Gastroesophageal sphincter (tissue), 4 donors: ENCODE data around the gene CRYGN. TPM values are rescaled to one million over a fixed set of nuclear protein-coding genes. Genes with fewer than 3 reads are reported as not detected.
A peak's percentile ranks its signal among the peaks of the same experiment; 100 is the strongest.

Source experiments
- ATAC-seq: fragments of 150-250 bp; one replicate; pipeline ENCODE4 v1.9.1; 2016; ENCODE audit warnings: mild to moderate bottlenecking, moderate library complexity
- H3K27ac ChIP-seq, 4 donors: fragments of 200-600 bp; sonication (generic) in 3 of 4; 1 replicate in 3 of 4; 2 replicates in 1 of 4; pipeline ENCODE4 v1.5.1; 2016 to 2019
- H3K27me3 ChIP-seq: fragments of 200-600 bp; sonication (generic); one replicate; pipeline ENCODE4 v1.5.1; 2019
- H3K36me3 ChIP-seq, 2 donors: fragments of 200-600 bp; sonication (generic); one replicate each; pipeline ENCODE4 v1.5.1; 2019; ENCODE audit warnings: control low read depth in 1 of 2
- H3K4me1 ChIP-seq, 3 donors: fragments of 200-600 bp; sonication (generic); 1 replicate in 2 of 3; 2 replicates in 1 of 3; pipeline ENCODE4 v1.5.1; 2016 to 2019; ENCODE audit warnings: control low read depth in 2 of 3
- H3K4me3 ChIP-seq, 2 donors: fragments of 200-600 bp; sonication (generic); one replicate each; pipeline ENCODE4 v1.5.1; 2019; ENCODE audit warnings: mild to moderate bottlenecking in 1 of 2, moderate library complexity in 1 of 2
- H3K9me3 ChIP-seq, 3 donors: fragments of 200-600 bp; sonication (generic); one replicate each; pipeline ENCODE4 v1.5.1; 2017 to 2019; ENCODE audit warnings: control low read depth in 2 of 3
- EP300 ChIP-seq: sonication (generic); formaldehyde crosslinking; IDR thresholded peaks from one replicate; pipeline ENCODE4 v1.6.1; 2017; ENCODE audit warnings: antibody characterized with exemption, mild to moderate bottlenecking
- POLR2A ChIP-seq, 2 donors: fragments of 450-650 bp; IDR thresholded peaks; one replicate each; pipeline ENCODE4 v1.6.1; 2017; ENCODE audit warnings: antibody characterized with exemption in 2 of 2, mild to moderate bottlenecking in 2 of 2, moderate library complexity in 1 of 2
- POLR2AphosphoS5 ChIP-seq: sonication (generic); formaldehyde crosslinking; IDR thresholded peaks from one replicate; pipeline ENCODE4 v1.6.1; 2017; ENCODE audit warnings: antibody characterized with exemption
- WGBS, 2 donors: methylation state at CpG; one replicate each; pipeline ENCODE4 v1.1.5; 2018; ENCODE audit warnings: low coverage in 1 of 2; 5-methylcytosine and 5-hydroxymethylcytosine counted together
- total RNA-seq, 4 donors: library from RNA; depleted of rRNA; stranded (reverse); fragments of >200 nt; gene quantifications; one replicate each; pipeline ENCODE4 v1.1.0, GENCODE V29; 2016
- TF ChIP-seq, protein P1 (sequence below), 4 experiments: fragments of 200-600 bp in 2 of 4; fragments of 450-650 bp in 2 of 4; sonication (generic) in 1 of 4; IDR thresholded peaks; one replicate each; pipeline ENCODE4 v1.5.1; 2017 to 2019; ENCODE audit warnings: antibody characterized with exemption in 4 of 4, mild to moderate bottlenecking in 2 of 4, moderate library complexity in 2 of 4

The CRYGN gene, protein sequence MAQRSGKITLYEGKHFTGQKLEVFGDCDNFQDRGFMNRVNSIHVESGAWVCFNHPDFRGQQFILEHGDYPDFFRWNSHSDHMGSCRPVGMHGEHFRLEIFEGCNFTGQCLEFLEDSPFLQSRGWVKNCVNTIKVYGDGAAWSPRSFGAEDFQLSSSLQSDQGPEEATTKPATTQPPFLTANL
- 1 to 10 TPM in 1 of 4 donors, under 1 TPM in 1, not detected in 2; 0.27 to 4.4 TPM for total RNA-seq

DNA sequence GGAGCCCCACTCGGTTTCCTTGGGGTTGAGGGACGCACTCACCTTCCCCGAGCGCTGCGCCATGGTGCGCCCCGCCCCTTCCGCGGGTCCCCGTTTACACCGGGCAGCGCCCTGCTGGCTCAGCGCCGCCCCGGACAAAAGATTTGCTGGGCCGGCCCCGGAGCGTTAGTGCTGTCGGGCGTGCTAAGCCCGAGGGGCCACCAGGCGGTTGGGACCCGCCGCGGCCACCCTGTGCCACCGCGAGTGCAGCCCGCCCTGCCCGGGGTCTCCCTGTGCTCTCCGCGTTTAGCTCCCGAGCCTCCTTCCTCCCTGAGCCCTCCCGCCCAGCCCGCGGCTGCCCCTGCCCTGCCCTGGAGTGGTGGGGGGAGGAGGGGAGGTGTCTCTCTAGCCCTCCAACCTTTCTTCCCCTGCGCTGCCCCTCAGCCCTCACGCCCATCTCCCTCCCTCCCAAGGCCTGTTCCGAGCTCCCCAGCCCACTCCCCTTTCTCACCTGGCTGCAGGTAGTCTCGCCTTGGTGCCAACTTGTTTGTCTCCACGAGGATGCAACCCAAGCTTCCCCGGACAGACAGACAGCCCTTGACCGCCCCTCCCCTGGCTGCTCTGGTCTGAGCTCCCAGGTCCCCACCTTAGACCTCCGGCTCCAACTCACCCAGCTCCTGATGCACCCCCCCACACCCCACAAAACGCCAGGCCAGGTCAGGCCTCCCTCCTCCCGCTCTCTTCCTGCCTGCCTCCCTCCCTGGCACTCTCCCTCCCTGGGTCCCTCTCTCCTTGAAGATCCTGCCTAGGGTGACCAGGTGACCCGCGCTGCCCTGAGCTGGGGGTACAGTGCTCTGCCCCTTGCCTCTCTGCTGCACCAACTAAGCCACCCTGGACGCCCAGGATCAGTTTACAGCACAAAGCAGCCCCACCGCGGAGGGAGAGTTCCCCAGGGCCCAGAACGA lies at the start of gene CRYGN:
Gene CRYGN (minus strand): TSS at position 287 of the 944 bp plus-strand sequence. CDS start 224 bp downstream, at position 63.
- 25% methylated on average over 2 of the region's 51 CpGs; no CpG with 5 or more reads in 1 of the 2 donors for WGBS, 2 donors
- no peaks in the 10 kb centered on the region for H3K9me3 ChIP-seq
- H3K27me3 ChIP-seq: peaks cover 26% of the 10 kb centered on the region
- no peak for TF ChIP-seq POLR2AphosphoS5
- TF ChIP-seq, protein P1, sequence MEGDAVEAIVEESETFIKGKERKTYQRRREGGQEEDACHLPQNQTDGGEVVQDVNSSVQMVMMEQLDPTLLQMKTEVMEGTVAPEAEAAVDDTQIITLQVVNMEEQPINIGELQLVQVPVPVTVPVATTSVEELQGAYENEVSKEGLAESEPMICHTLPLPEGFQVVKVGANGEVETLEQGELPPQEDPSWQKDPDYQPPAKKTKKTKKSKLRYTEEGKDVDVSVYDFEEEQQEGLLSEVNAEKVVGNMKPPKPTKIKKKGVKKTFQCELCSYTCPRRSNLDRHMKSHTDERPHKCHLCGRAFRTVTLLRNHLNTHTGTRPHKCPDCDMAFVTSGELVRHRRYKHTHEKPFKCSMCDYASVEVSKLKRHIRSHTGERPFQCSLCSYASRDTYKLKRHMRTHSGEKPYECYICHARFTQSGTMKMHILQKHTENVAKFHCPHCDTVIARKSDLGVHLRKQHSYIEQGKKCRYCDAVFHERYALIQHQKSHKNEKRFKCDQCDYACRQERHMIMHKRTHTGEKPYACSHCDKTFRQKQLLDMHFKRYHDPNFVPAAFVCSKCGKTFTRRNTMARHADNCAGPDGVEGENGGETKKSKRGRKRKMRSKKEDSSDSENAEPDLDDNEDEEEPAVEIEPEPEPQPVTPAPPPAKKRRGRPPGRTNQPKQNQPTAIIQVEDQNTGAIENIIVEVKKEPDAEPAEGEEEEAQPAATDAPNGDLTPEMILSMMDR (IDR thresholded peaks at IDR 0.05): no peak
- no peak for TF ChIP-seq EP300
- no peak for TF ChIP-seq POLR2A (IDR thresholded peaks at IDR 0.05)
- H3K36me3 ChIP-seq: no peaks in the 10 kb centered on the region
- peak within 1 kb of the TSS in 2 of 4 donors; percentile 21 to 24 for H3K27ac ChIP-seq
- peaks cover 0 to 25% (median 22%) of the 10 kb centered on the region in 3 donors for H3K4me1 ChIP-seq
- H3K4me3 ChIP-seq: peak within 1 kb of the TSS in 1 of 2 donors; percentile 40
- peak; percentile 11 for ATAC-seq

DNA sequence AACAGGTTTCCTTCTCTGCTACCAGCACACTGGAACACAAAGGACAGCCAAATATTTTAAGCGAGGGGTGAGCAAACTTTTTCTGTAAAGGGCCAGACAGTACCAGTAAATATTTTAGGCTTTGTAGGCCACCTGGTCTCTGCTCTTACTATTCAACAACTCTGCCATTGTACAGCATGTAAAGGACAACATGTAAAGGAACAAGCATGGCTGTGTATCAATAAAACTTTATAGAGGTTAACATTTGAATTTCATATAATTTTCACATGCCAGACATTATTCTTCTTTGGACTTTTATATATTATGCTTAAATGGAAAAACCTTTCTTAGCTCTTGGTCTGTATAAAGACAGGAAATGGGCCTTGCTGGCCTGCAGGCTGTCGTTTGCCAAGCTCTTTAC lies 49.6 kb upstream of the CRYGN start:
- TF ChIP-seq POLR2AphosphoS5: no peak
- TF ChIP-seq, protein P1 (IDR thresholded peaks at IDR 0.05): no peak
- 53 to 63% methylated on average over 2 of the region's 2 CpGs for WGBS, 2 donors
- no peaks in the 10 kb centered on the region for H3K9me3 ChIP-seq
- no peak for ATAC-seq
- peaks cover 15 to 95% (median 36%) of the 10 kb centered on the region in 3 donors for H3K4me1 ChIP-seq
- no peaks in the 10 kb centered on the region for H3K27me3 ChIP-seq
- H3K4me3 ChIP-seq: no peak overlapping the region
- H3K27ac ChIP-seq: peak overlapping the region in 3 of 4 donors; percentile 39 to 48 (median 42)
- H3K36me3 ChIP-seq: peaks cover 0 to 44% of the 10 kb centered on the region in 2 donors

DNA sequence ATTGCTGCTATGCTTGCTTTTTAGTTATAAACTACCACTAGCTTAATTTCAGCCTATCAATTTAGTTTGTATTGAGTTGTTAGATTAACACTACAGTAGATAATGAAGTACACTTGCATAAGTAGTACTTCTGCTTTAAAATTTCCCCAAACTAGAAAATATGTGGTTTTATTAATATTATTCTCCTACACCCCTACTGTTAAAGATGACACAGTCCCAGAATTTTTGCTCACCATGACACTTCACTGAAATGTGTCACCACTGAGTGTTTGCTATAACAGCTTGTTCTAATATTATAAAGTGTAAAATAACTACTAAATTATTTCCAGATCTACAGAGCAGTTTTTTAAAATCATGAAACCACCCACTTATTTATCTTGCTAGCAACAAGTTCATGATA lies 48.2 kb upstream of the CRYGN start:
- Histone ChIP-seq H3K4me3 (no peak overlapping the region), H3K4me1 (peaks cover 15 to 94% (median 36%) of the 10 kb centered on the region in 3 donors), H3K27ac (peak overlapping the region in 2 of 4 donors; percentile 25 to 60), H3K27me3 (no peaks in the 10 kb centered on the region), H3K36me3 (peaks cover 0 to 58% of the 10 kb centered on the region in 2 donors), H3K9me3 (no peaks in the 10 kb centered on the region)
- no peak for TF ChIP-seq POLR2AphosphoS5
- no peak for TF ChIP-seq EP300
- TF ChIP-seq, protein P1 (IDR thresholded peaks at IDR 0.05): no peak
- no peak for TF ChIP-seq POLR2A (IDR thresholded peaks at IDR 0.05)
- ATAC-seq: no peak

DNA sequence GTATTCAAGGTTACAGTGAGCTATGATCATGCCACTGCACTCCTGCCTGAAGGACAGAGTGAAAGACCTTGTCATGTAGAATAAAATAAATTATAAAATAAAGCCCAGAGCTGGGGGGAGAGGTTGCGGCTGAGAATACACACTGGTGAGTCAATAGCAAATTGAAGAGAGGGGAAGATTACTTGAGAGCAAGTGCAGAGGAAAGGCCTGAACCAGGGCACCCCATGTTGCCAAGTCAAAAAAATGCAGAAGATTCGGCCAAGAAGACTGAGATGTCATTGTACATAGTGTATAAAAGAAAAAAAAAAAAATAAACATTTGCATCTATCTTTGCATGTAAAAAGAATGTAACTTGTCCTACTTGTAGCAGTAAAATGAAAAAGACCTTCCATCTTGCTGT lies 47.3 kb upstream of the CRYGN start:
- H3K36me3 ChIP-seq: peaks cover 0 to 67% of the 10 kb centered on the region in 2 donors
- no peaks in the 10 kb centered on the region for H3K9me3 ChIP-seq
- no peaks in the 10 kb centered on the region for H3K27me3 ChIP-seq
- peaks cover 15 to 93% (median 36%) of the 10 kb centered on the region in 3 donors for H3K4me1 ChIP-seq
- no peak overlapping the region for H3K4me3 ChIP-seq
- WGBS, 2 donors: 7 to 26% methylated on average over 1 to 2 of the region's 2 CpGs
- TF ChIP-seq EP300: no peak
- ATAC-seq: no peak
- peak overlapping the region; percentile 46 to 72 (median 56) for H3K27ac ChIP-seq

DNA sequence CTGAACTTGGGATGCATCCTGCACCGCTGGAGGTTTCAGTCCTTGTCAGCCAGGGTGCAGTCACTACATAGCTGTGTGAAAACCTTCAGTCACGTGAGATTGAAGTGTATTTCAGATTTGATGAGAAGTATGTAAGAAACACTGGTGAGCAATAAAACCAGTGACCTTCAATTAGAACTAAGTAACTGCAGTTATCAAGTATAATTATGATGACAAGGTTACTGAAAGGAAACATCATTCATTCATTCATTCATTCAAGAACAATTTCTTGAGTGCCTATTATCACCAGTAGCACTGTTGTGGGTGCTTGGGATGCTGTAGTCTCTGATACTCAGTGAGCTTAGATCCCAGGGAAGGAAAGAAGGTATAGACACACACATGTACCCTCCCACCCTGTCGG lies 46.1 kb upstream of the CRYGN start:
- no peak for TF ChIP-seq POLR2A (IDR thresholded peaks at IDR 0.05)
- Histone ChIP-seq H3K27me3 (no peaks in the 10 kb centered on the region), H3K4me1 (peaks cover 15 to 92% (median 33%) of the 10 kb centered on the region in 3 donors), H3K27ac (peak overlapping the region in 2 of 4 donors; percentile 46 to 60), H3K4me3 (no peak overlapping the region), H3K36me3 (peaks cover 0 to 76% of the 10 kb centered on the region in 2 donors), H3K9me3 (no peaks in the 10 kb centered on the region)
- WGBS, 2 donors: 89 to 100% methylated on average over 3 of the region's 3 CpGs
- ATAC-seq: no peak
